Kidney capillary endothelial cell (primary cell): Measurements from ENCODE around the gene MBOAT2.
"Not testable (repeated sequence)": the region's sequence is repeated elsewhere in the genome, so short reads cannot be mapped to it uniquely, and the experiment has no call there.

Experiments
- DNase-seq: peaks from one replicate; pipeline ENCODE4 v3.0.0-alpha.2; 2018; ENCODE audit warnings: low spot score

MBOAT2 gene

DNA sequence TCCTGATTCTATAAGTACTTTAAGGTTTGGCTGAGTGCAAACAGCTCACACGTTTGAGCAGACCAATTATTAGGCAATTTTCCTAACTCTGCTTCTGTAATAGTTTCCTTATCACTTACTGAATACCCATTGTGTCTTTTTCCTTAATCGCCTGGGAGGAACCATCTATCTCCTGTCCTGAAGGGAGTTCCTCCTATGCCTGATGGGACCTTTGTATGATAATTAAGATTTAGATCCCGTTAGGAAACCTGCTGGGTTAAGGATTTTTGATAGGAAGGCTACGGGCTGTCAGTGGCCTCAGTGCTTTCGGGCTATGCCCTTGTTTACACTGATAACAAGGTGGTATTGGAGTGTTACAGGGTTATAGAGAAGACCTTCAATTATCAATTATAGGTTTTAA lies 106.8 kb downstream of the MBOAT2 start:
- DNase-seq = not testable (repeated sequence)

GRCh38 chr2:8895087-8895912 lies 108.2 kb downstream of the MBOAT2 start:
- not testable (repeated sequence) for DNase-seq

DNA sequence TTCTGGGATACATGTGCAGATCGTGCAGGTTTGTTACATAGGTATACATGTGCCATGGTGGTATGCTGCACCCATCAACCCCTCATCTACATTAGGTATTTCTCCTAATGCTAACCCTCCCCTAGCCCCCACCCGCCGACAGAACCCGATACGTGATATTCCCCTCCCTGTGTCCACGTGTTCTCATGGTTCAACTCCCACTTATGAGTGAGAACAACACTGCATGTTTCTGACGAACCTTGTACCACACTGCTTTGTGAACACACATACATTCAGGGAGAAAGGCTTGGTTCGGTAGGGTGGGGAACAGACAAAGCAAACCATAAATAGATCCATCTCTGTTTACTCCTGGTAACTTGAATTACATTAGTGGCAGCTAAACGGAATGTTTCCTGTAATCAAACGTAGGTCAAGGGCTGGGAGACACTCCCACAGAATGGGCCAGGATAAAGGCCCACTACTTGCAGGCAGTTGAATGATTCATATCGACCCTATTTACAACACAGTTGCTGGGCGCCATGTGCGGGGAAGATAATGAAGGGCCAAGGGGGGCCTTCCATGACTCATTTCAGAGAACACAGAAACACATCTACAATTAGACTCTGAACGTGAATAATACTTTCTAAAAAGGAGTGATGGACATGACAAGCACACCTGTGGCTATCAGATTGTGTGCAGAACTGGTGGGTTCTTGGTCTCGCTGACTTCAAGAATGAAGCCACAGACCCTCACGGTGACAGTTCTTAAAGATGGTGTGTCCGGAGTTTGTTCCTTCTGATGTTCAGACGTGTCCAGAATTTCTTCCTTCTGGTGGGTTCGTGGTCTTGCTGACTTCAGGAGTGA lies 109.3 kb downstream of the MBOAT2 start:
- no peak for DNase-seq

DNA sequence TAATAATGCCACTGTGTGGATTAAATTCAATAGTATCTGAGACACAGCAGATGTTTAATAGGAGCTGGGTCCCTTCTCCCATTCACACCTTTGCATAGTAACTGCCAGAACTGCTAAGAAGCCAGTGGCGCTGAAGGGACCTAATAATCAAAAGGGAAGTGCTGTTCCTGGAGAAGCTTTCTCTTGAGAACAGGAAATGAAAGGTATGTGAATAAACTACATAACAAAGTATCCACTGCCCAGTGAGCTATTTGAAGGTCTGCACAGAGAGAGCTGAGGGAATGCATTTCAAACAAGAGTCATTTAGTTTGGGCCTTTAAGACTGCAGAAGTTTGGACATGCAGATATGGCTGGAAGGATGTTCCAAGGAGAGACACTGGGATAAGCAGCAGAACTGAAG lies 110.0 kb downstream of the MBOAT2 start:
- no peak for DNase-seq

- DNase-seq = no peak
Measured at GRCh38 chr2:8892111-8892510, 111.4 kb downstream of the MBOAT2 start.

DNA sequence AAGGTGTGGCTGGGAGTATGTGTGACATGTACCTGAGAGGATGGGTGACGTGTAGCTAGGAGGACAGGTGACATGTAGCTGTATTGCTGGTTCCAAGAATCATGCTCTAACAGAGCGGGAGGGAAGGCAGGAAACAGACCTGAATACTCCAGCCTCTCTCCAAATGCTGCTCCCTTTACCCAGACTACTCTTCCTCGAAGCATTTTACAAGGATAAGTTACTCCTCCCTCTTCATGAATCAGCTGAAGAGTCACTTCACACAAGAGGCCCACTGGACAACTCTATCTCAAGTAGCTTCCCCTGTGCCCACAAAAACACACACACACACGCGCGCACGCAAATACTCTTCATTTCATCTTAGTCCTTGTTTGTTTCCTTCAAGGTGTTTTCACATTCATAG lies 113.5 kb downstream of the MBOAT2 start:
- no peak for DNase-seq

DNA sequence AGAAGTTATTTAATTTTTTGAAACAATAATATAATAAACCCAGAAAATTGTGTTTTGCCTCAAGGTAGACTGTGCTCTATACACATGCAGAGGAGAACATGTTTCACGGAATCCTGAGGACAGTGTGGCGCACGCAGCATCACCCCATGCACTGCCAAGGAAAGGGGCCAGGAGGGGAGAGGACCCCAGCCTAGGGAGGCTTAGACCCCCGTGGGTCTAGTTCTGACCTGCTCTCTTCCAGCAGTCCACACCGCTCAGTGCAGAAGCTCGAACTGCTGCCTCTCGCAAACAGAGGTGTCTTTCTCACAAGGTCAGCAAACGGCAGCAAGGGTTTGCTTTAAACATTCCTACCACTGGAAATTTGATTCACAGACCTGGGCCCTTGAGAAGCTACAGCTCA lies 114.5 kb downstream of the MBOAT2 start:
- no peak for DNase-seq

- DNase-seq = no peak
Measured at GRCh38 chr2:8886876-8887275, 116.6 kb downstream of the MBOAT2 start.

DNA sequence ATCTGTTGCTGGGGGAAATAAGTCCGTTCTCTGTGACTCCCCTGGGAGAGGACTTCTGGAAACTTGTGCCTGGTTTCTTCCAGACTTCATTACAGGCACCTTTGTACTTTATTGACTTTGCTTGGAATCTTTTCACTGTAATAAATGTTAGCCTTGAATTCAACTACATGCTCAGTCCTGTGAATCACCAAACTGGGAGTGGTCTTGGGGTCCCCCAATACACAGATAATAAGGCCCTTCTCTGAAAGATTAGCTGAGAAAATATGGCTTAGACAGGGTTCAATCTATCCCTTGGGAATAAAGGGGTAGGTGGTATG lies 117.3 kb downstream of the MBOAT2 start:
- DNase-seq = no peak

- no peak for DNase-seq
Measured at GRCh38 chr2:8885449-8886201, 117.9 kb downstream of the MBOAT2 start.

GRCh38 chr2:8884812-8885211 lies 118.7 kb downstream of the MBOAT2 start:
- DNase-seq = no peak

DNA sequence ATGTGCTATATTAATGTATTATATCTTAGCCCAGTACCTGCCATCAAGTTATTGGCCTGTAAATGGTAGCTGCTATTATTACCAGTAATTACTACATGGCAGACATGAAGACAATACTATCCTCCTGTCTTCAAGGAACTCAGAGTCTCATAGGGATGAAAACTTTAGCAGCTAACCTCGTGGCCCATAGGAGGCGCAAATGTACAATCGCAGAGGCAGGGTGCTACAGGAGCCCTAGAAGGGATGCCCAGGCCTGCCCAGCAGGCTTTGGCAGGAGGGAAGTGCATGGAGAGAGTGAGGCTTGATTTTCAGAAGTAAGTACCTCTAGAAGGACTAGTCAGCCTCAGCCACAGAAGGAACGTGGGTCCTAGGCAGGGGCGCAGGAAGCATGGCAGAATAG lies 121.4 kb downstream of the MBOAT2 start:
- peak; percentile 12 for DNase-seq

GRCh38 chr2:8877894-8878293 lies 125.6 kb downstream of the MBOAT2 start:
- no peak for DNase-seq

DNA sequence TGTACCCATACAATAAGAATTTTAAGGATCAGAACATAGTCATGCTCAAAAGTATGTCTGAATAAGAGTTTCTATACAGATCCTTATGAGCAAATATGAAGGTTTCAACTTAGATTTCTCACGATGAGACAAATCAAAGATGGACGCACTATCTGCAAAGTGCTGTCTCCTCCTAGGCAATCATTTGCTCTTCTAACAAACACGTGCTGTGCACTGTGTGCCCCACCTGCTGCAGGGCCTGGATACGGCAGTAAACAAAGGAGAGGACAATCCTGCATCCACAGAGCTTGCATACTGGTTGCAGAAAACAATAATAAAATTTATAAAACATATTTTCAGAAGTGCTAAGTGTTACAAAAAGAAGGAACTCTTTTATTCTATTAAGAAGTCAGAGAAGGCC lies 126.2 kb downstream of the MBOAT2 start:
- no peak for DNase-seq

- no peak for DNase-seq
Measured at GRCh38 chr2:8876628-8877027, 126.9 kb downstream of the MBOAT2 start.

- peak; percentile 56 for DNase-seq
Measured at GRCh38 chr2:8872821-8873432, 130.6 kb downstream of the MBOAT2 start.

DNA sequence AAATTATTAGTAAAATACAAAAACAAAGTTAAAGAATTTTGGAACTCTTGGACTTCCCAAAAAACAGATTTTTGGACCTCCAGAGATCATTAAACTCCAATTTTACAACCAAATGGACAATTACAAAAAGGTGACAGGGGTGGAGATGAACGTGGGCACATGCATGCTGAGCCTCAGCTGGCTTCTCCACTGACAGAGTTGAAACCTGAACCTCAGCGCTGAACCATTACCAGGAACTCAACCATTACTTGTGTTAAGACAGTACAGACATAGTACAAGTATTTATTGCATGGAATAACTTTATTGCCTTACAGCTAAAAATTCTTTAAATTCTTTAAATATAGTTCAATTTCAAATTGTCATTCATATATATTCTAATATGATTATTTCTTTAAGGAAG lies 133.0 kb downstream of the MBOAT2 start:
- DNase-seq = no peak

DNA sequence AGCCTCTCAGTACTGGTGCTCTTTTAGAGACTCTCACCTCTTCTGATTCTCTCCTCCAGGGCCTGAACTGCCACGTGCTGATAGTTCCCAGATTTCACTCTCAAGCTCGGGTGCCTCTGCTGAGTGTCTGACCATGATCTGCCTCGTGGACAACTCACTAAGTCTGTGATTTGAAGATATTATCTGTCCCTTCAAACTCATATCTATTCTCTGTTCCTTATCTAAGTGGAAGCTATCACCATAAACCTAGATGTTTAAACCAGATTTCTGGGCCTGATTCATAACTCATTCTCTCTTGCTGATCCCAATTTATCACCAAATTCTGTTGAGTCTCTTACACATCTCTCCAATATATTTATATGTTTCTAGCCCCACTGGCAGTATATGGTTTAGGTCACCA lies 136.1 kb downstream of the MBOAT2 start:
- DNase-seq = no peak

- DNase-seq = no peak
Measured at GRCh38 chr2:8863331-8863953, 140.0 kb downstream of the MBOAT2 start.

GRCh38 chr2:8862230-8862629 lies 141.3 kb downstream of the MBOAT2 start:
- DNase-seq = no peak

DNA sequence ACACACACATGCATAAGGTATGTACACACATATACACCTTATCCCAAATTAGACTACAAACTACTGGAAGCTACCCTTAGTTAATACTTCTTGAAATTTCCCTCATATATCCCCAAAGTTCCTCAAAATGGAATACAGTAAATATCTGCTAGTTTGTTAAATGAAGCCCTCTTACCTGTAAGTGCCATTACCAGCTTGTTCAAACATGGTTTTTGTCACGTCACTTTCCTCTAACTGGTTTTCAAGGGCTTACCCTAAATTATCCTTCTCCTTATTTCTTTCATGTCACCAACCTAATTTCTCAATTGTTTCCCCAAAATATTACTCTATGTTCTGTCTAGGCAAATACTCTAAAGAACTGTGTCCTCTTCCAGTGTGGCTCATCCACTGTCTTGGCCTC lies 141.7 kb downstream of the MBOAT2 start:
- no peak for DNase-seq

GRCh38 chr2:8860239-8860638 lies 143.2 kb downstream of the MBOAT2 start:
- DNase-seq = no peak
